Measurements from ENCODE around the gene HDAC7. TPM values are rescaled to one million over a fixed set of nuclear protein-coding genes. Genes with fewer than 3 reads are reported as not detected.

The HDAC7 gene
- total RNA-seq, 1 experiment from 2014 or later, result 71.2 TPM

- ChIA-PET CTCF (interaction anchor here (0.7 to 6.5 kb wide), 16 partner anchors 8 to 71 kb away, joined by 3 to 155 read pairs (median 6); partner anchors contain the start of genes RAPGEF3 and RPAP3), POLR2A (no interaction called here)
- H3K4me3 ChIP-seq (ENCODE audit: low read depth, low read length), result no peak overlapping the region
- intact Hi-C loops (cut with micrococcal nuclease; ENCODE audit: unreplicated experiment), result loop anchor here (1.0 kb wide), 1 partner anchor 23 kb away; no protein-coding TSS in a partner anchor
- Mint-ChIP-seq H3K4me1 (ENCODE audit: low read depth, unreplicated experiment) (peaks cover 2% of the 10 kb centered on the region), H3K9me3 (ENCODE audit: unreplicated experiment) (no peaks in the 10 kb centered on the region), H3K36me3 (ENCODE audit: insufficient read depth, unreplicated experiment) (peaks cover under 1% of the 10 kb centered on the region), H3K27ac (ENCODE audit: unreplicated experiment) (peak overlapping the region; percentile 65), H3K27me3 (ENCODE audit: insufficient read depth, unreplicated experiment) (no peaks in the 10 kb centered on the region), H3K4me3 (ENCODE audit: unreplicated experiment) (no peak overlapping the region)
- no peaks in the 10 kb centered on the region for H3K9me3 ChIP-seq
- H3K27me3 ChIP-seq (replicated peaks; ENCODE audit: control insufficient read depth, insufficient read depth, low read length), result no peaks in the 10 kb centered on the region
- DNase-seq, result peak; percentile 68 to 75
- H3K36me3 ChIP-seq (ENCODE audit: control insufficient read depth, insufficient read depth, low read length), result no peaks in the 10 kb centered on the region
- BruUV-seq (replicated peaks), result no TSS peak
- H3K4me1 ChIP-seq, result peaks cover 34% of the 10 kb centered on the region
- peak; percentile 50 to 75 for TF ChIP-seq CTCF (IDR thresholded peaks at IDR 0.05; ENCODE audit: insufficient read depth in 1 of 2, low read depth in 1 of 2, low read length in 1 of 2, severe bottlenecking in 1 of 2, unreplicated experiment in 1 of 2)
Observed at GRCh38 chr12:47767216-47767724, 52.4 kb downstream of the HDAC7 start.

- no peaks in the 10 kb centered on the region for H3K36me3 Mint-ChIP-seq (ENCODE audit: insufficient read depth, unreplicated experiment)
- no peaks in the 10 kb centered on the region for H3K9me3 Mint-ChIP-seq (ENCODE audit: unreplicated experiment)
- intact Hi-C loops (cut with micrococcal nuclease; ENCODE audit: unreplicated experiment), result loop anchor here (1.0 kb wide), 1 partner anchor 22 kb away; no protein-coding TSS in a partner anchor
- no peak for DNase-seq
- H3K4me1 Mint-ChIP-seq (ENCODE audit: low read depth, unreplicated experiment), result no peaks in the 10 kb centered on the region
- TF ChIP-seq CTCF (IDR thresholded peaks at IDR 0.05; ENCODE audit: insufficient read depth in 1 of 2, low read depth in 1 of 2, low read length in 1 of 2, severe bottlenecking in 1 of 2, unreplicated experiment in 1 of 2), result no peak
- H3K9me3 ChIP-seq, result no peaks in the 10 kb centered on the region
- no peak overlapping the region for H3K27ac Mint-ChIP-seq (ENCODE audit: unreplicated experiment)
- H3K4me3 ChIP-seq (ENCODE audit: low read depth, low read length), result no peak overlapping the region
- H3K27me3 Mint-ChIP-seq (ENCODE audit: insufficient read depth, unreplicated experiment), result no peaks in the 10 kb centered on the region
- H3K4me3 Mint-ChIP-seq (ENCODE audit: unreplicated experiment), result no peak overlapping the region
- POLR2A ChIA-PET, result no interaction called here
- H3K27me3 ChIP-seq (replicated peaks; ENCODE audit: control insufficient read depth, insufficient read depth, low read length), result no peaks in the 10 kb centered on the region
- H3K36me3 ChIP-seq (ENCODE audit: control insufficient read depth, insufficient read depth, low read length), result no peaks in the 10 kb centered on the region
- peaks cover 32% of the 10 kb centered on the region for H3K4me1 ChIP-seq
- no TSS peak for BruUV-seq (replicated peaks)
- CTCF ChIA-PET, result interaction anchor here (0.7 to 6.5 kb wide), 13 partner anchors 8 to 72 kb away, joined by 3 to 155 read pairs (median 7); partner anchors contain the start of genes RAPGEF3 and RPAP3
Observed at GRCh38 chr12:47766502-47767215, 53.0 kb downstream of the HDAC7 start.

- POLR2A ChIA-PET, result no interaction called here
- BruUV-seq (replicated peaks), result no TSS peak
- CTCF ChIA-PET, result interaction anchor here (1.2 kb wide), 1 partner anchor 27 kb away, joined by 3 read pairs; no protein-coding TSS in a partner anchor
- Mint-ChIP-seq H3K36me3 (ENCODE audit: insufficient read depth, unreplicated experiment) (no peaks in the 10 kb centered on the region), H3K27me3 (ENCODE audit: insufficient read depth, unreplicated experiment) (no peaks in the 10 kb centered on the region), H3K9me3 (ENCODE audit: unreplicated experiment) (no peaks in the 10 kb centered on the region), H3K4me3 (ENCODE audit: unreplicated experiment) (no peak overlapping the region), H3K27ac (ENCODE audit: unreplicated experiment) (no peak overlapping the region), H3K4me1 (ENCODE audit: low read depth, unreplicated experiment) (no peaks in the 10 kb centered on the region)
- TF ChIP-seq CTCF (IDR thresholded peaks at IDR 0.05; ENCODE audit: insufficient read depth in 1 of 2, low read depth in 1 of 2, low read length in 1 of 2, severe bottlenecking in 1 of 2, unreplicated experiment in 1 of 2), result no peak
- no peak for DNase-seq
- H3K4me1 ChIP-seq, result peaks cover 21% of the 10 kb centered on the region
- intact Hi-C loops (cut with micrococcal nuclease; ENCODE audit: unreplicated experiment), result no loop called here
- H3K27me3 ChIP-seq (replicated peaks; ENCODE audit: control insufficient read depth, insufficient read depth, low read length), result no peaks in the 10 kb centered on the region
- H3K4me3 ChIP-seq (ENCODE audit: low read depth, low read length), result no peak overlapping the region
- H3K36me3 ChIP-seq (ENCODE audit: control insufficient read depth, insufficient read depth, low read length), result no peaks in the 10 kb centered on the region
- no peaks in the 10 kb centered on the region for H3K9me3 ChIP-seq
Observed at GRCh38 chr12:47763481-47764346, 56.0 kb downstream of the HDAC7 start.

All from Caco-2 (cell line).